MCF 10A (cell line): ENCODE data around the gene RNU6-9. TPM values are rescaled to one million over a fixed set of nuclear protein-coding genes. Genes with fewer than 3 reads are reported as not detected.
"Not testable (repeated sequence)": the region's sequence is repeated elsewhere in the genome, so short reads cannot be mapped to it uniquely, and the experiment has no call there.

Experiments
- BruUV-seq: library from RNA; stranded (reverse); fragments of 400-500 nt; replicated peaks from 2 replicates; lab custom pipeline; 2021; lab: Mats Ljungman, UMichigan
- CTCF ChIA-PET: fragments of 300-600 bp; sonication (Branson Sonifier 250); formaldehyde crosslinking; extraction: SDS; loops from one replicate; lab custom pipeline; 2021; ENCODE audit warnings: antibody characterized with exemption, inconsistent platforms; lab: Yijun Ruan, JAX
- POLR2A ChIA-PET: fragments of 300-600, 350-650 bp; sonication (Branson Sonifier 250); formaldehyde crosslinking; extraction: SDS; loops from one replicate; lab custom pipeline; 2020; ENCODE audit warnings: antibody characterized with exemption, inconsistent platforms; lab: Yijun Ruan, JAX
- DNase-seq: peaks from one replicate; pipeline ENCODE4 v3.0.0-alpha.2; 2018; ENCODE audit not compliant: unreplicated experiment
- H3K27ac Mint-ChIP-seq: one replicate; pipeline ENCODE4 v1.8.0; 2022; ENCODE audit warnings: mild to moderate bottlenecking, low read depth, mixed read lengths; ENCODE audit not compliant: unreplicated experiment
- H3K27me3 Mint-ChIP-seq: one replicate; pipeline ENCODE4 v1.8.0; 2022; ENCODE audit warnings: mixed read lengths; ENCODE audit not compliant: insufficient read depth, unreplicated experiment
- H3K36me3 Mint-ChIP-seq: one replicate; pipeline ENCODE4 v1.8.0; 2022; ENCODE audit warnings: mild to moderate bottlenecking, moderate library complexity, mixed read lengths; ENCODE audit not compliant: insufficient read depth, unreplicated experiment
- H3K4me1 Mint-ChIP-seq: one replicate; pipeline ENCODE4 v1.8.0; 2022; ENCODE audit warnings: mixed read lengths; ENCODE audit not compliant: insufficient read depth, unreplicated experiment
- H3K4me3 Mint-ChIP-seq: one replicate; pipeline ENCODE4 v1.8.0; 2022; ENCODE audit warnings: mild to moderate bottlenecking, moderate library complexity, mixed read lengths; ENCODE audit not compliant: unreplicated experiment
- H3K9me3 Mint-ChIP-seq: one replicate; pipeline ENCODE4 v1.8.0; 2022; ENCODE audit warnings: mixed read lengths; ENCODE audit not compliant: unreplicated experiment
- CTCF ChIP-seq: fragments of 200-600 bp; IDR thresholded peaks from one replicate; pipeline ENCODE4 v1.8.0; 2022; ENCODE audit warnings: antibody characterized with exemption, mild to moderate bottlenecking; ENCODE audit not compliant: unreplicated experiment
- intact Hi-C: fragments of 100-400 bp; cut with micrococcal nuclease; formaldehyde crosslinking; loops from 2 replicates; pipeline ENCODE4 v1.14.1; 2022
- total RNA-seq: library from RNA; stranded (reverse); gene quantifications from 2 replicates; pipeline ENCODE4 v1.2.3, GENCODE V29; 2022

Gene RNU6-9
- total RNA-seq, 1 experiment from 2014 or later = not detected

- ChIA-PET POLR2A (interaction anchor here (0.9 to 1.3 kb wide), 2 partner anchors 138 to 175 kb away, joined by 3 to 4 read pairs; partner anchors contain the start of genes RNU6-2 and WDR18), CTCF (interaction anchor here (0.6 kb wide), 1 partner anchor 76 kb away, joined by 4 read pairs; no protein-coding TSS in a partner anchor)
Measured at GRCh38 chr19:845707-846521, 47.4 kb upstream of the RNU6-9 start.

DNA sequence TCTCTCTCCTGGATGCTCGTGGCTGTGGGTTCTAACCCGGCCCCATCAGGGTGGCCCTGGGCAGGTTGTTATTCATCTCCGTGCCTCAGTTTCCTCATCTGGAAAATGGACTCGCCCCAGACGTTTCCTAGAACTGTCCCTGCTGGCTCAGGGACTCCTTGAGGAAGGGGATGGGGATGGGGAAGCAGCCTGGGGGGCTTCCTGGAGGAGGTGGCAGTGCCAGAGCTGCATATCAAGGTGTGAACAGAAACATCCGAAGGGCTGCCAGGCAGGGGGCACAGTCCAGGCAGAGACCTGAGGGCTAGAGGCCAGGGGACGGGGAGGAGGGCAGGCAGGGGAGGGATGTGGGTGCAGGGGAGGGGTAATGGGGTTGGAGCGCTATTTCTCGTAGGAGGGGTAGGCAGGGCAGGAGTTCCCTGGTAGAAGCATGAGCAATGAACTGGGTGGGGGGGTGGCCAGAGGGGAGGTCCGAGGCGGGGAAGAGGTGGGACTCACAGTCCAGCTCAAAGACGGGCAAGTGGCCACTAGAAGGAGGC is 44.8 kb upstream of the RNU6-9 start:
- Mint-ChIP-seq H3K4me1 (peaks cover 14% of the 10 kb centered on the region), H3K9me3 (no peaks in the 10 kb centered on the region), H3K4me3 (no peak overlapping the region), H3K36me3 (no peaks in the 10 kb centered on the region), H3K27me3 (peaks cover 12% of the 10 kb centered on the region), H3K27ac (no peak overlapping the region)
- ChIA-PET POLR2A (no interaction called here), CTCF (interaction anchor here (0.8 kb wide), 1 partner anchor 9 kb away, joined by 5 read pairs; no protein-coding TSS in a partner anchor)
- intact Hi-C loops = no loop called here
- DNase-seq = no peak
- BruUV-seq = no TSS peak
- no peak for TF ChIP-seq CTCF

More at GRCh38 chr19:845707-846521, 47.4 kb upstream of the RNU6-9 start:
- Mint-ChIP-seq H3K36me3 (no peaks in the 10 kb centered on the region), H3K27me3 (peaks cover 21% of the 10 kb centered on the region), H3K4me1 (peaks cover 19% of the 10 kb centered on the region), H3K4me3 (no peak overlapping the region), H3K9me3 (peaks cover 7% of the 10 kb centered on the region), H3K27ac (no peak overlapping the region)
- intact Hi-C loops = no loop called here
- TF ChIP-seq CTCF = no peak
- no TSS peak for BruUV-seq
- DNase-seq = no peak

DNA sequence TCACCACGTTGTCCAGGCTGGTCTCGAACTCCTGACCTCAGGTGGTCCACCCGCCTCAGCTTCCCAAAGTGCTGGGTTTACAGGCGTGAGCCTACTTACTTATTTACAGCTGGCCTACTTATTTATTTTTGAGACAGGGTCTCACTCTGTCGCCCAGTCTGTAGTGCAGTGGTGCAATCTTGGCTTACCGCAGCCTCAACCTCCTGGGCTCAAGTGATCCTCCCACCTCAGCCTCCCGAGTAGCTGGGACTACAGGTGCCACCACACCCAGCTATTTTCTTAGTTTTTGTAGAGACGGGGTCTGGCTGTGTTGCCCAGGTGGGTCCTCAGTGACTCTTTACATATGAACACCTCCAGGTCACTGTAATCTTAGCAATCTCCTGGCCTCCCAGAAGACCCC is 44.1 kb upstream of the RNU6-9 start:
- intact Hi-C loops, BruUV-seq, H3K36me3 Mint-ChIP-seq, H3K4me3 Mint-ChIP-seq, H3K27ac Mint-ChIP-seq, H3K9me3 Mint-ChIP-seq, DNase-seq: not testable (repeated sequence)
- peaks cover 14% of the 10 kb centered on the region for H3K4me1 Mint-ChIP-seq
- POLR2A ChIA-PET = interaction anchor here (1.4 kb wide), 1 partner anchor 168 kb away, joined by 3 read pairs; no protein-coding TSS in a partner anchor
- CTCF ChIA-PET = interaction anchor here (0.6 to 1.1 kb wide), 3 partner anchors 9 to 104 kb away, joined by 3 to 5 read pairs (median 3); no protein-coding TSS in a partner anchor
- H3K27me3 Mint-ChIP-seq = peaks cover 12% of the 10 kb centered on the region

GRCh38 chr19:850221-850978 is 42.9 kb upstream of the RNU6-9 start:
- Mint-ChIP-seq H3K36me3 (no peaks in the 10 kb centered on the region), H3K4me3 (peak overlapping the region; percentile 46), H3K9me3 (no peaks in the 10 kb centered on the region), H3K4me1 (peaks cover 14% of the 10 kb centered on the region), H3K27me3 (peaks cover 12% of the 10 kb centered on the region), H3K27ac (no peak overlapping the region)
- intact Hi-C loops = loop anchor here (10.0 kb wide), 1 partner anchor 134 kb away; the partner anchor contains the start of gene WDR18
- DNase-seq = peak; percentile 94
- POLR2A ChIA-PET = interaction anchor here (0.6 to 1.5 kb wide), 8 partner anchors 13 to 169 kb away, joined by 3 to 6 read pairs (median 3); partner anchors contain the start of genes PTBP1, RNU6-9 and WDR18
- CTCF ChIA-PET = interaction anchor here (0.5 to 1.1 kb wide), 5 partner anchors 43 to 81 kb away, joined by 3 to 5 read pairs (median 3); no protein-coding TSS in a partner anchor
- TF ChIP-seq CTCF = no peak
- no TSS peak for BruUV-seq
